Motor neuron (in vitro differentiated cells): ENCODE data around the gene HYAL1. TPM values are rescaled to one million over a fixed set of nuclear protein-coding genes. Genes with fewer than 3 reads are reported as not detected.

Experiments used
- ATAC-seq, 8 experiments: fragments of 200-7000 bp; cut with Tn5 transposase; replicated peaks in 6 of 8; 2 replicates each; pipeline ENCODE4 v1.8.0; 2021; ENCODE audit warnings: mild to moderate bottlenecking in 8 of 8, moderate library complexity in 8 of 8
- H3K27ac ChIP-seq, 2 donors: fragments of 250-450 bp; sonication (Bioruptor Pico); 2 replicates each; pipeline ENCODE4 v1.9.0; 2021; ENCODE audit warnings: antibody characterized with exemption in 2 of 2, mild to moderate bottlenecking in 2 of 2, moderate library complexity in 1 of 2
- H3K4me1 ChIP-seq, 2 donors: fragments of 250-450 bp; sonication (Bioruptor Pico); replicated peaks in 1 of 2; 2 replicates each; pipeline ENCODE4 v1.6.1; 2021; ENCODE audit warnings: antibody characterized with exemption in 2 of 2, mild to moderate bottlenecking in 2 of 2, moderate library complexity in 1 of 2
- H3K4me3 ChIP-seq, 5 donors: fragments of 250-450 bp; sonication (Bioruptor Pico); 2 replicates each; pipeline ENCODE4 v1.9.0; 2021; ENCODE audit warnings: antibody characterized with exemption in 5 of 5, mild to moderate bottlenecking in 5 of 5, moderate library complexity in 4 of 5
- WGBS, 10 experiments: fragments of 450-650 bp; shearing (Covaris generic); methylation state at CpG; one replicate each; pipeline ENCODE4 v1.0.0; 2022; 5-methylcytosine and 5-hydroxymethylcytosine counted together
- in situ Hi-C, 9 experiments: fragments of 400-800 bp; cut with MboI; loops; one replicate each; pipeline ENCODE4 v1.15.0; 2021; ENCODE audit warnings: low sequenced_read_pairs in 9 of 9, low pct_unique_long_range_greater_than_20kb in 2 of 9; ENCODE audit not compliant: unreplicated experiment in 9 of 9
- total RNA-seq, 8 experiments: library from RNA; unstranded; fragments of 300-600 nt; gene quantifications; 2 replicates each; pipeline versions ENCODE4 v1.2.3 to v1.2.4, GENCODE V29; 2022

HYAL1 gene
- total RNA-seq, 8 experiments from 2014 or later: 0.63 to 35.4 (median 1.2) TPM

GRCh38 chr3:50250514-50250913 is 52.9 kb downstream of the HYAL1 start:
- in situ Hi-C loops: no loop called here
- Histone ChIP-seq H3K4me1 (peaks cover 20 to 36% of the 10 kb centered on the region in 2 donors), H3K4me3 (no peak overlapping the region), H3K27ac (no peak overlapping the region)
- whole genome bisulfite sequencing, 10 experiments: 100% methylated on average over 1 of the region's 4 CpGs; no CpG with 5 or more reads in 6 of the 10 experiments
- ATAC-seq: no peak

Other genes starting within 250 kb of the HYAL1 start
- gene RBM5, start 214.7 kb downstream of the HYAL1 start, total RNA-seq: 100 to 1,000 TPM; 117 to 288 (median 144) TPM
- gene SEMA3F, start 148.2 kb downstream of the HYAL1 start, total RNA-seq: 1 to 10 TPM in 7 of 8 experiments, under 1 TPM in 1; 0.61 to 8.5 (median 3.1) TPM
- gene GNAT1, start 112.0 kb downstream of the HYAL1 start, total RNA-seq: under 1 TPM in 4 of 8 experiments, not detected in 4; 0.27 to 0.66 (median 0.34) TPM
- gene SLC38A3, start 98.3 kb downstream of the HYAL1 start, total RNA-seq: 1 to 10 TPM in 3 of 8 experiments, under 1 TPM in 5; 0.46 to 9.0 (median 0.85) TPM
- gene GNAI2, start 67.4 kb downstream of the HYAL1 start, total RNA-seq: 100 to 1,000 TPM in 4 of 8 experiments, 10 to 100 TPM in 4; 65.9 to 163 (median 100) TPM
- gene SEMA3B, start 34.4 kb downstream of the HYAL1 start, total RNA-seq: 10 to 100 TPM in 3 of 8 experiments, 1 to 10 TPM in 5; 2.0 to 20.8 (median 6.9) TPM
- 1 to 10 TPM in 2 of 8 experiments, under 1 TPM in 5, not detected in 1; 0.36 to 2.6 (median 0.54) TPM for gene LSMEM2, start 24.5 kb downstream of the HYAL1 start, total RNA-seq
- 100 to 1,000 TPM in 1 of 8 experiments, 10 to 100 TPM in 7; 13.3 to 111 (median 24.8) TPM for gene IFRD2, start 11.1 kb downstream of the HYAL1 start, total RNA-seq
- gene HYAL3, start 4.2 kb downstream of the HYAL1 start, total RNA-seq: 1 to 10 TPM; 2.0 to 4.7 (median 3.1) TPM
- gene NAA80, start 4.2 kb downstream of the HYAL1 start, total RNA-seq: 1 to 10 TPM; 2.7 to 8.8 (median 5.1) TPM
- 10 to 100 TPM; 18.9 to 44.3 (median 27.0) TPM for gene HYAL2, start 19.2 kb upstream of the HYAL1 start, total RNA-seq
- 10 to 100 TPM; 15.5 to 36.9 (median 26.1) TPM for gene TUSC2, start 24.6 kb upstream of the HYAL1 start, total RNA-seq
- 10 to 100 TPM; 14.0 to 21.3 (median 18.0) TPM for gene RASSF1, start 37.3 kb upstream of the HYAL1 start, total RNA-seq
- gene ZMYND10, start 42.2 kb upstream of the HYAL1 start, total RNA-seq: 10 to 100 TPM in 2 of 8 experiments, 1 to 10 TPM in 5, under 1 TPM in 1; 0.76 to 91.1 (median 2.2) TPM
- 10 to 100 TPM; 17.9 to 90.8 (median 28.9) TPM for gene NPRL2, start 47.2 kb upstream of the HYAL1 start, total RNA-seq
- 10 to 100 TPM; 12.7 to 28.7 (median 19.0) TPM for gene CYB561D2, start 47.3 kb upstream of the HYAL1 start, total RNA-seq
- 10 to 100 TPM; 17.2 to 66.1 (median 27.7) TPM for gene TMEM115, start 55.9 kb upstream of the HYAL1 start, total RNA-seq
- gene CACNA2D2, start 200.1 kb upstream of the HYAL1 start, total RNA-seq: 1 to 10 TPM; 1.7 to 8.5 (median 7.2) TPM